SU-DHL-6 (cell line): ENCODE measurements around the gene AEBP1.

Experiments
- H2AFZ ChIP-seq: fragments of 200-600 bp; sonication (generic); 2 replicates; pipeline ENCODE4 v1.6.1; 2014; ENCODE audit warnings: low read depth, mild to moderate bottlenecking, moderate library complexity, mixed read lengths, antibody characterized with exemption, low read length; ENCODE audit not compliant: severe bottlenecking
- H3F3A ChIP-seq: fragments of 200-600 bp; shearing (Covaris generic); 2 replicates; pipeline ENCODE4 v1.6.0; 2016; ENCODE audit warnings: antibody characterized with exemption, mild to moderate bottlenecking; ENCODE audit not compliant: insufficient read depth
- H3K27ac ChIP-seq: fragments of 200-600 bp; sonication (generic); 2 replicates; pipeline ENCODE4 v1.5.1; 2016; ENCODE audit warnings: low read depth, mild to moderate bottlenecking, low read length, moderate library complexity, mixed read lengths
- H3K27me3 ChIP-seq: fragments of 200-600 bp; sonication (generic), shearing (Covaris generic); 2 replicates; pipeline ENCODE4 v1.6.0; 2014; ENCODE audit warnings: mild to moderate bottlenecking, low read length
- H3K36me3 ChIP-seq: fragments of 200-600 bp; sonication (generic); 2 replicates; pipeline ENCODE4 v1.6.1; 2014; ENCODE audit warnings: mild to moderate bottlenecking, low read length, mixed read lengths
- H3K4me2 ChIP-seq: fragments of 300-600, 200-600 bp; shearing (Covaris generic), sonication (generic); 2 replicates; pipeline ENCODE4 v1.6.0; 2014; ENCODE audit warnings: low read length, low read depth, mild to moderate bottlenecking; ENCODE audit not compliant: poor library complexity, severe bottlenecking
- H3K4me3 ChIP-seq: fragments of 200-600 bp; sonication (generic); 2 replicates; pipeline ENCODE4 v1.5.1; 2014; ENCODE audit warnings: antibody characterized with exemption, low read length, mild to moderate bottlenecking, mixed read lengths; ENCODE audit not compliant: insufficient read depth, poor library complexity, severe bottlenecking
- H3K79me2 ChIP-seq: fragments of 200-600 bp; sonication (generic); 2 replicates; pipeline ENCODE4 v1.6.1; 2014; ENCODE audit warnings: mild to moderate bottlenecking, low read length, moderate library complexity; ENCODE audit not compliant: insufficient read depth
- H3K9ac ChIP-seq: fragments of 200-600 bp; sonication (generic); 2 replicates; pipeline ENCODE4 v1.7.0; 2014; ENCODE audit warnings: mild to moderate bottlenecking, low read length
- H3K9me2 ChIP-seq: fragments of 200-600 bp; sonication (generic); replicated peaks from 2 replicates; pipeline ENCODE4 v1.6.1; 2014; ENCODE audit warnings: low read length; ENCODE audit not compliant: insufficient read depth
- H3K9me3 ChIP-seq: fragments of 200-600 bp; sonication (generic); 2 replicates; pipeline ENCODE4 v1.6.1; 2014; ENCODE audit warnings: low read length, mixed read lengths; ENCODE audit not compliant: insufficient read depth
- H4K20me1 ChIP-seq: fragments of 200-600 bp; sonication (generic); 2 replicates; pipeline ENCODE4 v1.6.1; 2014; ENCODE audit warnings: low read depth, mild to moderate bottlenecking, antibody characterized with exemption, low read length, moderate library complexity, mixed read lengths
- CTCF ChIP-seq: fragments of 200-600 bp; sonication (generic); IDR thresholded peaks from one replicate; pipeline ENCODE4 v1.5.1; 2017; ENCODE audit warnings: antibody characterized with exemption, mild to moderate bottlenecking, low read length, moderate library complexity; ENCODE audit not compliant: insufficient read depth, poor library complexity, severe bottlenecking
- EZH2phosphoT487 ChIP-seq: fragments of 200-600 bp; sonication (generic), shearing (Covaris generic); conservative IDR thresholded peaks from 2 replicates; pipeline ENCODE4 v1.6.1; 2018; ENCODE audit warnings: mild to moderate bottlenecking, antibody characterized with exemption, low read length, moderate library complexity, mixed read lengths

AEBP1 gene

GRCh38 chr7:44062180-44062902 lies 41.8 kb upstream of the AEBP1 start:
- no peaks in the 10 kb centered on the region; the same call in 1 of the 2 replicates for H4K20me1 ChIP-seq
- H3K9me2 ChIP-seq: no peaks in the 10 kb centered on the region
- 0 out of 2 replicates have a peak, but pooled peaks cover 6% of the 10 kb centered on the region for H3F3A ChIP-seq
- H3K79me2 ChIP-seq: no peaks in the 10 kb centered on the region
- no peaks in the 10 kb centered on the region for H3K27me3 ChIP-seq
- H3K4me2 ChIP-seq: no peak overlapping the region
- no peaks in the 10 kb centered on the region for H3K9me3 ChIP-seq
- no peak overlapping the region for H3K9ac ChIP-seq
- H3K36me3 ChIP-seq: peaks cover 14% of the 10 kb centered on the region; the same call in 1 of the 2 replicates
- no peak overlapping the region for H3K27ac ChIP-seq
- H2AFZ ChIP-seq: no peak overlapping the region
- TF ChIP-seq CTCF (no peak), EZH2phosphoT487 (no peak)
- no peak overlapping the region for H3K4me3 ChIP-seq

DNA sequence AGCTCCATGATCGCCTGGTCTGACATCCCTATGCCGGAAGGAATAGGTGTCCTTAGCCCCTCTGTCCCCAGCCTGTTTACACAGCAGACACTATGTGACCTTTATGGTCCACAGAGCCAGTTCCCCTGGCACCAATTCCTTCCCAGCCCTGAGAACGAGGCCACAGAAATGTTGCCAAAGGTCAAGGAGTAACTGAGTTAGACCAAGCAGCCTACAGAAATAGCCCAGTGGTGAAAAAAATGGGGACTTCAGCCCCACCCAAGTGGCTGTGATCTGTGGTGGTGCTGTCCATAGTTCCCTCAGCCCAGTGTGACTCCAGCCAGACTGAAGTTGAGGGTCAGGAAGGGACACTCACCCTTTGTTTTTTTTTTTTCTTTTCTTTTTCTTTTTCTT lies 41.2 kb upstream of the AEBP1 start:
- no peaks in the 10 kb centered on the region; the same call in 1 of the 2 replicates for H4K20me1 ChIP-seq
- H3K4me2 ChIP-seq: no peak overlapping the region
- H3K36me3 ChIP-seq: peaks cover 12% of the 10 kb centered on the region; the same call in 1 of the 2 replicates
- no peak overlapping the region for H3K27ac ChIP-seq
- H3K9me3 ChIP-seq: no peaks in the 10 kb centered on the region
- H3K4me3 ChIP-seq: no peak overlapping the region
- no peak overlapping the region for H2AFZ ChIP-seq
- no peak for TF ChIP-seq CTCF
- TF ChIP-seq EZH2phosphoT487: no peak
- no peaks in the 10 kb centered on the region for H3K79me2 ChIP-seq
- no peaks in the 10 kb centered on the region for H3K9me2 ChIP-seq
- no peaks in the 10 kb centered on the region for H3K27me3 ChIP-seq
- 0 out of 2 replicates have a peak, but pooled peaks cover 6% of the 10 kb centered on the region for H3F3A ChIP-seq
- no peak overlapping the region for H3K9ac ChIP-seq

DNA sequence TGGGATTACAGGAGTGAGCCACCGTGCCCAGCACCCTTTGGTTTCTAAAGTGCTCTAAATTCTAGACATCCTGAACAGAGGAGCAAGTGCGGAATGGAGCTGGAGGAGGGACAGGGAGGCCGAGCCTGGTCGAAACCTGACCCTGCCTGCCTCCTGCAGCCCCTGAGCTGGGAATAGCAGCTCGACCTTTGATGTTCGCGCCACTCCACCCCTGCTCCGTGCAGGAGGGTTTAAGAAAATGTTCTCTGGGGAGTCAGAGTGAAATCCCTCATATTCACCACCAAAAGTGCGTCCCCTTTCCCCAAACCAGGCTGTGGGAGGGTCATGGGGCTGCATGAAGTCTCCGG lies 40.6 kb upstream of the AEBP1 start:
- Histone ChIP-seq H3K9me2 (no peaks in the 10 kb centered on the region), H3K79me2 (no peaks in the 10 kb centered on the region), H3K27ac (no peak overlapping the region), H3K4me2 (no peak overlapping the region), H3F3A (peaks cover 6% of the 10 kb centered on the region; the same call in 1 of the 2 replicates), H2AFZ (no peak overlapping the region), H3K9ac (no peak overlapping the region), H3K4me3 (no peak overlapping the region), H3K9me3 (no peaks in the 10 kb centered on the region), H3K27me3 (no peaks in the 10 kb centered on the region), H3K36me3 (peaks cover 11% of the 10 kb centered on the region; the same call in 1 of the 2 replicates), H4K20me1 (no peaks in the 10 kb centered on the region; the same call in 1 of the 2 replicates)
- TF ChIP-seq CTCF (no peak), EZH2phosphoT487 (no peak)
